ENCODE data around the gene CD6. TPM values are rescaled to one million over a fixed set of nuclear protein-coding genes. Genes with fewer than 3 reads are reported as not detected.

The CD6 gene
- total and polyA plus RNA-seq, 2 of the 8 experiments (the other 6 are each of a cell fraction or from before 2014, with no cell fraction given) = 0.03 TPM; not detected in 1

- CTCF ChIA-PET (ENCODE audit: partially characterized antibody) = interaction anchor here (0.9 to 1.7 kb wide), 5 partner anchors 12 to 159 kb away, joined by 3 to 5 read pairs (median 3); no protein-coding TSS in a partner anchor
- TF ChIP-seq ATF2 (IDR thresholded peaks at IDR 0.05; ENCODE audit: low read length) = no peak
- TF ChIP-seq JUND (IDR thresholded peaks at IDR 0.05; ENCODE audit: low read length) = no peak
- TF ChIP-seq CEBPB (IDR thresholded peaks at IDR 0.05; ENCODE audit: low read depth, low read length) = no peak
- TF ChIP-seq CBX5 (IDR thresholded peaks at IDR 0.05; ENCODE audit: low read depth, low read length) = no peak
- TF ChIP-seq RNF2 (IDR thresholded peaks at IDR 0.05; ENCODE audit: borderline replicate concordance, low read depth, low read length, missing control alignments, poor library complexity, severe bottlenecking) = no peak
- TF ChIP-seq RXRA (IDR thresholded peaks at IDR 0.05; ENCODE audit: insufficient read depth, low read depth, low read length) = no peak
- TF ChIP-seq CREB1 (IDR thresholded peaks at IDR 0.05) = no peak
- no peak for TF ChIP-seq CHD1 (IDR thresholded peaks at IDR 0.05; ENCODE audit: low read depth, low read length)
- TF ChIP-seq GABPA (IDR thresholded peaks at IDR 0.05; ENCODE audit: borderline replicate concordance, insufficient read depth, low read length) = no peak
- no peak for TF ChIP-seq ASH2L (IDR thresholded peaks at IDR 0.05; ENCODE audit: low read length)
Measured at GRCh38 chr11:60966890-60967289, 4.6 kb upstream of the CD6 start.

More at GRCh38 chr11:60966890-60967289, 4.6 kb upstream of the CD6 start:
- no peak overlapping the region for H4K5ac ChIP-seq (ENCODE audit: insufficient read length, low read depth, low read length)
- no peaks in the 10 kb centered on the region for H3K36me3 ChIP-seq (ENCODE audit: control insufficient read depth in 2 of 4, insufficient read depth in 4 of 4, low read length in 3 of 4)
- no peak overlapping the region for H2BK15ac ChIP-seq (ENCODE audit: low read length)
- no peaks in the 10 kb centered on the region for H4K20me1 ChIP-seq (replicated peaks in 1 of 2; ENCODE audit: control insufficient read depth in 1 of 2, insufficient read depth in 2 of 2, low read length in 2 of 2)
- no peaks in the 10 kb centered on the region for H3K23me2 ChIP-seq (ENCODE audit: low read depth, low read length)
- no peak overlapping the region for H2AK5ac ChIP-seq (ENCODE audit: low read depth, low read length)
- no peak for FAIRE-seq
- H3K4ac ChIP-seq (replicated peaks; ENCODE audit: insufficient read length, low read depth, low read length) = no peak overlapping the region
- no peak overlapping the region for H3K9ac ChIP-seq (replicated peaks in 1 of 4; ENCODE audit: extremely low read depth in 1 of 4, low read depth in 3 of 4, low read length in 3 of 4)
- H3K9me3 ChIP-seq (ENCODE audit: insufficient read depth in 2 of 2, low read depth in 1 of 2, low read length in 1 of 2) = no peaks in the 10 kb centered on the region; a peak in 1 of 4 replicates
- no peaks in the 10 kb centered on the region for H3K79me2 ChIP-seq (ENCODE audit: control insufficient read depth in 1 of 2, insufficient read depth in 2 of 2, low read length in 2 of 2)
- H2BK20ac ChIP-seq (ENCODE audit: low read length) = no peak overlapping the region
- no peaks in the 10 kb centered on the region; a peak in 2 of 7 replicates for H3K27me3 ChIP-seq (replicated peaks in 1 of 4; ENCODE audit: control insufficient read depth in 3 of 4, extremely low read depth in 1 of 4, insufficient read depth in 3 of 4, low read length in 3 of 4)
- H3K27ac ChIP-seq (ENCODE audit: low read depth, low read length) = no peak overlapping the region
- H3K23ac ChIP-seq (ENCODE audit: insufficient read length) = no peak overlapping the region
- H3K4me2 ChIP-seq (ENCODE audit: insufficient read depth in 1 of 2, low read depth in 2 of 2, low read length in 2 of 2) = no peak overlapping the region
- H3K56ac ChIP-seq (replicated peaks; ENCODE audit: insufficient read length, low read depth, low read length) = no peak overlapping the region
- H3K79me1 ChIP-seq (ENCODE audit: low read depth, low read length) = no peaks in the 10 kb centered on the region
- no peak overlapping the region for H2BK12ac ChIP-seq (ENCODE audit: low read depth, low read length)
- H3K18ac ChIP-seq (ENCODE audit: extremely low read depth, low read length) = no peak overlapping the region
- no peak overlapping the region for H2BK5ac ChIP-seq (ENCODE audit: low read depth, low read length)
- WGBS, 2 experiments (ENCODE audit: extremely low coverage in 1 of 2, insufficient coverage in 1 of 2, insufficient read length in 1 of 2, insufficient replicate concordance in 2 of 2, low coverage in 1 of 2, low lambda C conversion rate in 2 of 2, missing lambda C conversion rate in 1 of 2) = 85% methylated on average over 4 of the region's 4 CpGs; no CpG with 5 or more reads in 1 of the 2 experiments
- no peak overlapping the region for H3K14ac ChIP-seq (ENCODE audit: insufficient read length)
- H3K4me3 ChIP-seq (ENCODE audit: extremely low read depth in 1 of 4, insufficient read depth in 2 of 4, low read depth in 3 of 4, low read length in 4 of 4) = no peak overlapping the region
- H4K8ac ChIP-seq (ENCODE audit: extremely low read depth, insufficient read depth, low read length) = no peak overlapping the region
- no peaks in the 10 kb centered on the region for H3K4me1 ChIP-seq (replicated peaks in 1 of 4; ENCODE audit: control insufficient read depth in 3 of 4, insufficient read depth in 4 of 4, low read length in 3 of 4)
- no peak overlapping the region for H2BK120ac ChIP-seq (replicated peaks; ENCODE audit: low read depth, low read length)
- POLR2A ChIA-PET (ENCODE audit: partially characterized antibody) = interaction anchor here (0.7 to 1.3 kb wide), 3 partner anchors 20 to 139 kb away, joined by 3 to 4 read pairs (median 3); no protein-coding TSS in a partner anchor
- DNase-seq (ENCODE audit: low read depth in 1 of 2, low spot score in 2 of 2) = no peak
- H2AFZ ChIP-seq (ENCODE audit: low read length) = no peak overlapping the region
- no peak overlapping the region for H4K91ac ChIP-seq (replicated peaks; ENCODE audit: insufficient read length, low read length)

All from H1 (cell line).